ENCODE measurements around the gene LCK.
A peak's percentile ranks its signal among the peaks of the same experiment; 100 is the strongest.
"Not testable (repeated sequence)": the region's sequence is repeated elsewhere in the genome, so short reads cannot be mapped to it uniquely, and the experiment has no call there.

LCK gene

GRCh38 chr1:32274646-32275340 is 23.7 kb downstream of the LCK start:
- no peak overlapping the region for H3K4me3 ChIP-seq (ENCODE audit: control insufficient read depth, low read depth, low read length)
- no peak for DNase-seq (ENCODE audit: low read depth)
- TF ChIP-seq CTCF (conservative IDR thresholded peaks at IDR 0.05; ENCODE audit: control insufficient read depth, insufficient read depth, low read depth, low read length), result no peak

GRCh38 chr1:32275424-32275823 is 24.4 kb downstream of the LCK start:
- no peak overlapping the region for H3K4me3 ChIP-seq (ENCODE audit: control insufficient read depth, low read depth, low read length)
- TF ChIP-seq CTCF (conservative IDR thresholded peaks at IDR 0.05; ENCODE audit: control insufficient read depth, insufficient read depth, low read depth, low read length), result no peak
- peak; percentile 4 for DNase-seq (ENCODE audit: low read depth)

GRCh38 chr1:32276032-32276782 is 25.1 kb downstream of the LCK start:
- DNase-seq (ENCODE audit: low read depth), result no peak
- H3K4me3 ChIP-seq (ENCODE audit: control insufficient read depth, low read depth, low read length), result no peak overlapping the region
- TF ChIP-seq CTCF (conservative IDR thresholded peaks at IDR 0.05; ENCODE audit: control insufficient read depth, insufficient read depth, low read depth, low read length), result no peak

GRCh38 chr1:32284777-32285176 is 33.7 kb downstream of the LCK start:
- H3K4me3 ChIP-seq (ENCODE audit: control insufficient read depth, low read depth, low read length), result not testable (repeated sequence)

GRCh38 chr1:32285658-32286057 is 34.6 kb downstream of the LCK start:
- no peak for TF ChIP-seq CTCF (conservative IDR thresholded peaks at IDR 0.05; ENCODE audit: control insufficient read depth, insufficient read depth, low read depth, low read length)
- no peak overlapping the region for H3K4me3 ChIP-seq (ENCODE audit: control insufficient read depth, low read depth, low read length)

More at GRCh38 chr1:32284777-32285176, 33.7 kb downstream of the LCK start:
- not testable (repeated sequence) for DNase-seq (ENCODE audit: low read depth)

GRCh38 chr1:32286763-32287162 is 35.7 kb downstream of the LCK start:
- TF ChIP-seq CTCF (conservative IDR thresholded peaks at IDR 0.05; ENCODE audit: control insufficient read depth, insufficient read depth, low read depth, low read length), result no peak
- DNase-seq (ENCODE audit: low read depth), result no peak
- no peak overlapping the region for H3K4me3 ChIP-seq (ENCODE audit: control insufficient read depth, low read depth, low read length)

More at GRCh38 chr1:32285658-32286057, 34.6 kb downstream of the LCK start:
- no peak for DNase-seq (ENCODE audit: low read depth)

- no peak for DNase-seq (ENCODE audit: low read depth)
- H3K4me3 ChIP-seq (ENCODE audit: control insufficient read depth, low read depth, low read length), result no peak overlapping the region
- no peak for TF ChIP-seq CTCF (conservative IDR thresholded peaks at IDR 0.05; ENCODE audit: control insufficient read depth, insufficient read depth, low read depth, low read length)
Measured at GRCh38 chr1:32289256-32289655, 38.2 kb downstream of the LCK start.

Measured in fibroblast of mammary gland (primary cell).